Measurements from ENCODE around the gene PSMD9.
"Not testable (repeated sequence)": the region's sequence is repeated elsewhere in the genome, so short reads cannot be mapped to it uniquely, and the experiment has no call there.

The PSMD9 gene

GRCh38 chr12:121875582-121875981 lies 13.0 kb upstream of the PSMD9 start:
- no peak for DNase-seq (ENCODE audit: low read depth)
- TF ChIP-seq CTCF (conservative IDR thresholded peaks at IDR 0.05; ENCODE audit: low read length) = no peak
- no peak overlapping the region for H3K4me3 ChIP-seq (ENCODE audit: low read length)

- H3K4me3 ChIP-seq (ENCODE audit: low read length); DNase-seq (ENCODE audit: low read depth): not testable (repeated sequence)
Measured at GRCh38 chr12:121876080-121876447, 12.5 kb upstream of the PSMD9 start.

GRCh38 chr12:121883315-121883660 lies 5.3 kb upstream of the PSMD9 start:
- H3K4me3 ChIP-seq (ENCODE audit: low read length) = no peak overlapping the region
- TF ChIP-seq CTCF (conservative IDR thresholded peaks at IDR 0.05; ENCODE audit: low read length) = no peak
- DNase-seq (ENCODE audit: low read depth) = no peak

GRCh38 chr12:121885129-121885528 lies 3.5 kb upstream of the PSMD9 start:
- H3K4me3 ChIP-seq (ENCODE audit: low read length) = not testable (repeated sequence)
- DNase-seq (ENCODE audit: low read depth) = peak; percentile 23

- peak overlapping the region; percentile 97 for H3K4me3 ChIP-seq (ENCODE audit: low read length)
- DNase-seq (ENCODE audit: low read depth) = no peak
- TF ChIP-seq CTCF (conservative IDR thresholded peaks at IDR 0.05; ENCODE audit: low read length) = no peak
Measured at GRCh38 chr12:121888083-121888477, 510 bp upstream of the PSMD9 start.

- H3K4me3 ChIP-seq (ENCODE audit: low read length) = peak overlapping the region; percentile 97
- no peak for DNase-seq (ENCODE audit: low read depth)
- TF ChIP-seq CTCF (conservative IDR thresholded peaks at IDR 0.05; ENCODE audit: low read length) = no peak
Measured at GRCh38 chr12:121889274-121889624, 659 bp downstream of the PSMD9 start.

- peak; percentile 65 for DNase-seq (ENCODE audit: low read depth)
- H3K4me3 ChIP-seq (ENCODE audit: low read length) = peak overlapping the region; percentile 97
- 0 out of 2 replicates have a peak, but pooled peaks have one; percentile 16 for TF ChIP-seq CTCF (conservative IDR thresholded peaks at IDR 0.05; ENCODE audit: low read length)
Measured at GRCh38 chr12:121889661-121890060, 1.1 kb downstream of the PSMD9 start.

GRCh38 chr12:121892673-121893561 lies 4.3 kb downstream of the PSMD9 start:
- DNase-seq (ENCODE audit: low read depth) = no peak
- no peak overlapping the region for H3K4me3 ChIP-seq (ENCODE audit: low read length)

More at GRCh38 chr12:121892673-121893561, 4.3 kb downstream of the PSMD9 start:
- no peak for TF ChIP-seq CTCF (conservative IDR thresholded peaks at IDR 0.05; ENCODE audit: low read length)
